ENCODE measurements around the gene WIF1. TPM values are rescaled to one million over a fixed set of nuclear protein-coding genes. Genes with fewer than 3 reads are reported as not detected.

Gene WIF1
- total and polyA plus RNA-seq, 10 donors: 0.04 TPM; not detected in 9

- intact Hi-C loops (cut with DNase I; ENCODE audit: low total_unique reads): no loop called here
- no peak overlapping the region for H3K4me3 ChIP-seq
- no peak overlapping the region for H3K27ac ChIP-seq
- no peak for DNase-seq
- H3K9me3 ChIP-seq: peaks cover 0 to 16% (median 10%) of the 10 kb centered on the region in 8 donors
- peaks cover 0 to 7% (median 0%) of the 10 kb centered on the region in 7 donors for H3K27me3 ChIP-seq (replicated peaks in 1 of 7)
- H3K4me1 ChIP-seq: no peaks in the 10 kb centered on the region
- H3K36me3 ChIP-seq: no peaks in the 10 kb centered on the region
- no peak for TF ChIP-seq POLR2AphosphoS5 (IDR thresholded peaks at IDR 0.05)
- no peak for TF ChIP-seq POLR2A (IDR thresholded peaks at IDR 0.05)
- TF ChIP-seq, protein P1, sequence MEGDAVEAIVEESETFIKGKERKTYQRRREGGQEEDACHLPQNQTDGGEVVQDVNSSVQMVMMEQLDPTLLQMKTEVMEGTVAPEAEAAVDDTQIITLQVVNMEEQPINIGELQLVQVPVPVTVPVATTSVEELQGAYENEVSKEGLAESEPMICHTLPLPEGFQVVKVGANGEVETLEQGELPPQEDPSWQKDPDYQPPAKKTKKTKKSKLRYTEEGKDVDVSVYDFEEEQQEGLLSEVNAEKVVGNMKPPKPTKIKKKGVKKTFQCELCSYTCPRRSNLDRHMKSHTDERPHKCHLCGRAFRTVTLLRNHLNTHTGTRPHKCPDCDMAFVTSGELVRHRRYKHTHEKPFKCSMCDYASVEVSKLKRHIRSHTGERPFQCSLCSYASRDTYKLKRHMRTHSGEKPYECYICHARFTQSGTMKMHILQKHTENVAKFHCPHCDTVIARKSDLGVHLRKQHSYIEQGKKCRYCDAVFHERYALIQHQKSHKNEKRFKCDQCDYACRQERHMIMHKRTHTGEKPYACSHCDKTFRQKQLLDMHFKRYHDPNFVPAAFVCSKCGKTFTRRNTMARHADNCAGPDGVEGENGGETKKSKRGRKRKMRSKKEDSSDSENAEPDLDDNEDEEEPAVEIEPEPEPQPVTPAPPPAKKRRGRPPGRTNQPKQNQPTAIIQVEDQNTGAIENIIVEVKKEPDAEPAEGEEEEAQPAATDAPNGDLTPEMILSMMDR (IDR thresholded peaks at IDR 0.05 in 8 of 11, conservative IDR thresholded peaks at IDR 0.05 in 3 of 11): no peak
Observed at GRCh38 chr12:65133879-65134278, 12.8 kb upstream of the WIF1 start.

- Histone ChIP-seq H3K9me3 (no peaks in the 10 kb centered on the region), H3K4me1 (peaks cover 0 to 15% (median 7%) of the 10 kb centered on the region in 6 donors), H3K27ac (no peak overlapping the region), H3K27me3 (replicated peaks in 1 of 7) (peaks cover 0 to 55% (median 26%) of the 10 kb centered on the region in 7 donors), H3K4me3 (no peak overlapping the region), H3K36me3 (no peaks in the 10 kb centered on the region)
- intact Hi-C loops (cut with DNase I; ENCODE audit: low total_unique reads): loop anchor here (10.0 kb wide), 1 partner anchor 232 kb away; no protein-coding TSS in a partner anchor
- no peak for DNase-seq
- TF ChIP-seq POLR2AphosphoS5 (IDR thresholded peaks at IDR 0.05) (no peak), POLR2A (IDR thresholded peaks at IDR 0.05) (no peak)
- TF ChIP-seq, protein P1 (IDR thresholded peaks at IDR 0.05 in 8 of 11, conservative IDR thresholded peaks at IDR 0.05 in 3 of 11): no peak
- WGBS, 5 donors: 81 to 89% (median 86%) methylated on average over 5 of the region's 5 CpGs
Observed at GRCh38 chr12:65126482-65126881, 5.4 kb upstream of the WIF1 start.

GRCh38 chr12:65125975-65126374 is 4.9 kb upstream of the WIF1 start:
- intact Hi-C loops (cut with DNase I; ENCODE audit: low total_unique reads): loop anchor here (10.0 kb wide), 1 partner anchor 231 kb away; no protein-coding TSS in a partner anchor
- no peak overlapping the region for H3K27ac ChIP-seq
- WGBS, 5 donors: 77 to 90% (median 83%) methylated on average over 2 of the region's 2 CpGs
- H3K36me3 ChIP-seq: no peaks in the 10 kb centered on the region
- H3K27me3 ChIP-seq (replicated peaks in 1 of 7): peaks cover 0 to 61% (median 31%) of the 10 kb centered on the region in 7 donors
- H3K4me1 ChIP-seq: peaks cover 0 to 20% (median 12%) of the 10 kb centered on the region in 6 donors
- TF ChIP-seq, protein P1 (IDR thresholded peaks at IDR 0.05 in 8 of 11, conservative IDR thresholded peaks at IDR 0.05 in 3 of 11): no peak
- no peak for TF ChIP-seq POLR2AphosphoS5 (IDR thresholded peaks at IDR 0.05)
- TF ChIP-seq POLR2A (IDR thresholded peaks at IDR 0.05): no peak
- no peaks in the 10 kb centered on the region for H3K9me3 ChIP-seq
- no peak for DNase-seq
- H3K4me3 ChIP-seq: no peak overlapping the region

GRCh38 chr12:65125247-65125646 is 4.1 kb upstream of the WIF1 start:
- Histone ChIP-seq H3K4me3 (no peak overlapping the region), H3K27ac (no peak overlapping the region), H3K9me3 (no peaks in the 10 kb centered on the region), H3K27me3 (replicated peaks in 1 of 7) (peaks cover 0 to 68% (median 38%) of the 10 kb centered on the region in 7 donors), H3K4me1 (peaks cover 0 to 25% (median 15%) of the 10 kb centered on the region in 6 donors), H3K36me3 (no peaks in the 10 kb centered on the region)
- 9 to 26% (median 10%) methylated on average over 1 of the region's 1 CpG for WGBS, 5 donors
- no peak for TF ChIP-seq POLR2A (IDR thresholded peaks at IDR 0.05)
- TF ChIP-seq, protein P1 (IDR thresholded peaks at IDR 0.05 in 8 of 11, conservative IDR thresholded peaks at IDR 0.05 in 3 of 11): no peak
- intact Hi-C loops (cut with DNase I; ENCODE audit: low total_unique reads): loop anchor here (10.0 kb wide), 1 partner anchor 230 kb away; no protein-coding TSS in a partner anchor
- DNase-seq: no peak

All from spleen (tissue), 11 donors.